MM.1S (cell line): ENCODE data around the gene GZMA.

Source experiments
- DNase-seq: peaks from one replicate; pipeline ENCODE4 v3.0.0-alpha.2; 2015
- H2AFZ ChIP-seq: fragments of 300-600 bp; sonication (generic); 2 replicates; pipeline ENCODE4 v1.6.0; 2016; ENCODE audit warnings: antibody characterized with exemption, low read length
- H3F3A ChIP-seq: fragments of 300-600 bp; sonication (generic); 2 replicates; pipeline ENCODE4 v1.6.1; 2016; ENCODE audit warnings: mild to moderate bottlenecking, antibody characterized with exemption, low read length, moderate library complexity, mixed read lengths; ENCODE audit not compliant: insufficient read depth
- H3K27ac ChIP-seq: fragments of 300-600 bp; sonication (generic); 2 replicates; pipeline ENCODE4 v1.5.1; 2016; ENCODE audit warnings: mild to moderate bottlenecking, low read length
- H3K27me3 ChIP-seq: fragments of 300-600 bp; sonication (generic); replicated peaks from 2 replicates; pipeline ENCODE4 v1.6.0; 2016; ENCODE audit warnings: low read length; ENCODE audit not compliant: insufficient read depth
- H3K36me3 ChIP-seq: fragments of 300-600 bp; sonication (generic); replicated peaks from 2 replicates; pipeline ENCODE4 v1.6.1; 2016; ENCODE audit warnings: mild to moderate bottlenecking, low read length, mixed read lengths; ENCODE audit not compliant: insufficient read depth
- H3K4me1 ChIP-seq: fragments of 300-600 bp; sonication (generic); 2 replicates; pipeline ENCODE4 v1.6.1; 2016; ENCODE audit warnings: low read length, mixed read lengths
- H3K4me2 ChIP-seq: fragments of 300-600 bp; sonication (generic); 2 replicates; pipeline ENCODE4 v1.6.0; 2016; ENCODE audit warnings: low read depth, low read length
- H3K4me3 ChIP-seq: fragments of 300-600 bp; sonication (generic); 2 replicates; pipeline ENCODE4 v1.5.1; 2016; ENCODE audit warnings: low read length, mixed read lengths
- H3K79me2 ChIP-seq: fragments of 300-600 bp; sonication (generic); 2 replicates; pipeline ENCODE4 v1.6.1; 2016; ENCODE audit warnings: mixed run types, low read length, mixed read lengths
- H3K9ac ChIP-seq: fragments of 300-600 bp; sonication (generic); 2 replicates; pipeline ENCODE4 v1.6.1; 2016; ENCODE audit warnings: low read length, mixed read lengths
- H3K9me2 ChIP-seq: fragments of 300-600 bp; sonication (generic); replicated peaks from 2 replicates; pipeline ENCODE4 v1.6.1; 2016; ENCODE audit warnings: mild to moderate bottlenecking, low read length, mixed read lengths; ENCODE audit not compliant: insufficient read depth
- H3K9me3 ChIP-seq: fragments of 300-600 bp; sonication (generic); replicated peaks from 2 replicates; pipeline ENCODE4 v1.6.1; 2016; ENCODE audit warnings: mild to moderate bottlenecking, low read length, mixed read lengths; ENCODE audit not compliant: insufficient read depth
- H4K20me1 ChIP-seq: fragments of 300-600 bp; sonication (generic); 2 replicates; pipeline ENCODE4 v1.6.1; 2016; ENCODE audit warnings: mild to moderate bottlenecking, low read length, moderate library complexity, mixed read lengths; ENCODE audit not compliant: insufficient read depth
- CTCF ChIP-seq: fragments of 300-600 bp; sonication (generic); IDR thresholded peaks from 2 replicates; pipeline ENCODE4 v1.5.1; 2016; ENCODE audit warnings: antibody characterized with exemption, low read length, mixed read lengths
- EZH2 ChIP-seq: fragments of 300-600 bp; sonication (generic); optimal IDR thresholded peaks from 2 replicates; pipeline ENCODE3; 2017; ENCODE audit warnings: low read depth, mild to moderate bottlenecking, antibody characterized with exemption, low read length, mixed read lengths
- EZH2phosphoT487 ChIP-seq: fragments of 300-600 bp; sonication (generic); IDR thresholded peaks from 2 replicates; pipeline ENCODE4 v1.6.1; 2018; ENCODE audit warnings: antibody characterized with exemption, low read length

GZMA gene

DNA sequence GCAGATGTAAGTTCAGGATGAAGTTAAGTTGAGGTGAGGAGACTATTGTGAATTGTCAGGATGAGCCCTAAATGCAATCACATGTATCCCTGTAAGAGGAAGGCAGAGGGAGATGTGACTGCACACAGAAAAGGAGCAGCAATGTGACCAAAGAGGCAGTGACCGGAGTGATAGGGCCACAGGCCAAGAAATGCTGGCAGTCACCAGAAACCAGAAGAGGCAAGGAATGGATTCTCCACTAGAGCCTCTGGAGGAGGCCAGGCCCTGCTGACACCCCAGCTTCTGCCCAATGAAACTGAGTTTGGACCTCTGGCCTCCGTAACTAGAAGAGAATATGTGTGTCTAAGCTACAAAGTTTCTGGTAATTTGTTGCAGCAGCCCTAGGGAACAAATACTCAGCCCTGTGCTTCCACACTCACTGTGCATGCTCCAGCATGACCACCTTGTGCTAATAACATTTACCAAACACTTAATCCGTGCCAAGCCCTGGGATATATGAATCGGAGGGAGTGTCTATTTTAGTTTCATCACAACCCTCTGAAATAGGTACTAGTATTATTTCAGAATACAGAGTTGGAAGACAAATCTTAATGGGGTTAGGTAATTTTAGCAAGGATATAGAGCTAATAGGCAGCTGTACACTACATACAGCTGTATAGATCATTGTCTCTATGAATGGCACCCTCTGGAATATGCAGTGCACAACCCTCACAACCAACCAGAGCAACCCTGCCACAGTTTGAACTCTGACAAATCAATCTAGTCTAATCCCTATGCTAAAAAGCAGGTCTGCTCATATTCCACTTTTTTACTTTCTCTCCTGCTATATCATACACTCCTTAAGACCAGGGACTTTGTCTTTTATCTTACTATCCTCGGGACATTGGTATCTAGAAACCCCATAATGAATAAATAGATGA lies 49.7 kb downstream of the GZMA start:
- Histone ChIP-seq H3K4me2 (no peak overlapping the region), H3K9ac (no peak overlapping the region), H3K36me3 (no peaks in the 10 kb centered on the region), H3K9me3 (no peaks in the 10 kb centered on the region), H3K4me1 (no peaks in the 10 kb centered on the region; the same call in 1 of the 2 replicates), H3K9me2 (no peaks in the 10 kb centered on the region), H3F3A (no peaks in the 10 kb centered on the region), H3K4me3 (no peak overlapping the region), H3K27ac (no peak overlapping the region), H2AFZ (no peak overlapping the region), H4K20me1 (no peaks in the 10 kb centered on the region), H3K27me3 (no peaks in the 10 kb centered on the region), H3K79me2 (no peaks in the 10 kb centered on the region)
- no peak for TF ChIP-seq CTCF
- TF ChIP-seq EZH2, result no peak
- TF ChIP-seq EZH2phosphoT487, result no peak
- no peak for DNase-seq

GRCh38 chr5:55154873-55155272 lies 52.4 kb downstream of the GZMA start:
- Histone ChIP-seq H3K9ac (no peak overlapping the region), H3K36me3 (no peaks in the 10 kb centered on the region), H4K20me1 (no peaks in the 10 kb centered on the region), H3K9me3 (no peaks in the 10 kb centered on the region), H3K4me2 (no peak overlapping the region), H3F3A (no peaks in the 10 kb centered on the region), H3K27me3 (no peaks in the 10 kb centered on the region), H3K4me3 (no peak overlapping the region), H3K27ac (no peak overlapping the region), H3K79me2 (no peaks in the 10 kb centered on the region), H3K4me1 (no peaks in the 10 kb centered on the region; the same call in 1 of the 2 replicates), H2AFZ (no peak overlapping the region), H3K9me2 (no peaks in the 10 kb centered on the region)
- no peak for TF ChIP-seq CTCF
- TF ChIP-seq EZH2phosphoT487, result no peak
- no peak for TF ChIP-seq EZH2
- DNase-seq, result no peak
